Kidney (tissue), 14 donors: Measurements from ENCODE around the gene MAP3K3. TPM values are rescaled to one million over a fixed set of nuclear protein-coding genes. Genes with fewer than 3 reads are reported as not detected.

ENCODE experiments used
- DNase-seq, 5 donors: peaks; one replicate each; pipeline ENCODE4 v3.0.0-alpha.2; 2013 to 2020
- FAIRE-seq: peaks from 2 replicates; lab custom pipeline; 2012; peaks lifted over from hg19 to GRCh38; lab: Jason Lieb, UNC
- H3K27ac ChIP-seq, 2 donors: one replicate each; pipeline ENCODE4 v1.7.0; 2013; ENCODE audit warnings: low read depth in 2 of 2, low read length in 2 of 2, inconsistent platforms in 1 of 2
- H3K27me3 ChIP-seq: one replicate; pipeline ENCODE4 v1.7.1; 2013; ENCODE audit warnings: low read length, inconsistent platforms; ENCODE audit not compliant: control insufficient read depth, insufficient read depth
- H3K36me3 ChIP-seq, 3 donors: one replicate each; pipeline versions ENCODE4 v1.7.0 to v1.7.1; 2013; ENCODE audit warnings: low read length in 3 of 3, control low read depth in 1 of 3, inconsistent platforms in 1 of 3; ENCODE audit not compliant: insufficient read depth in 3 of 3, control insufficient read depth in 2 of 3
- H3K4me1 ChIP-seq, 3 donors: one replicate each; pipeline versions ENCODE4 v1.7.0 to v1.7.1; 2013; ENCODE audit warnings: low read length in 3 of 3, inconsistent platforms in 1 of 3, low read depth in 1 of 3; ENCODE audit not compliant: control insufficient read depth in 2 of 3, insufficient read depth in 2 of 3
- H3K4me3 ChIP-seq, 3 donors: one replicate each; pipeline versions ENCODE4 v1.7.0 to v1.8.1; 2013; ENCODE audit warnings: low read length in 3 of 3, control low read depth in 1 of 3, inconsistent platforms in 1 of 3
- H3K9ac ChIP-seq, 3 donors: one replicate each; pipeline versions ENCODE4 v1.7.0 to v1.7.1; 2013; ENCODE audit warnings: low read length in 3 of 3, control low read depth in 1 of 3, inconsistent platforms in 1 of 3
- H3K9me3 ChIP-seq, 3 donors: one replicate each; pipeline versions ENCODE4 v1.7.0 to v1.7.1; 2013; ENCODE audit warnings: low read length in 3 of 3, control low read depth in 1 of 3, inconsistent platforms in 1 of 3; ENCODE audit not compliant: control insufficient read depth in 2 of 3, insufficient read depth in 1 of 3
- intact Hi-C: fragments of 100-400 bp; cut with DNase I; formaldehyde crosslinking; loops from one replicate; pipeline ENCODE4 v1.11.1; 2022
- polyA plus RNA-seq: library from polyadenylated mRNA; stranded (reverse); fragments of 350-450 nt; fragmentation: Illumina TruSeq; extraction: RNeasy Lipid Tissue Mini Kit (QIAGEN cat#74804); gene quantifications from one replicate; pipeline ENCODE4 v1.2.3, GENCODE V29; 2014; ENCODE audit warnings: low read depth, low replicate concordance; ENCODE audit not compliant: insufficient read depth
- total RNA-seq: library from RNA; stranded (reverse); fragmentation: NEBNext Ultra II Directional; extraction: Animal tissue kit (Norgen Biotek cat#: 25700); gene quantifications from one replicate; pipeline ENCODE4 v1.2.1, GENCODE V29; 2021
- TF ChIP-seq, protein P1 (sequence below): IDR thresholded peaks from 3 replicates; pipeline ENCODE4 v1.5.1; 2012; ENCODE audit warnings: mild to moderate bottlenecking, moderate library complexity, borderline replicate concordance; ENCODE audit not compliant: insufficient read depth; ENCODE audit errors: extremely low read depth
- donor health status: control.
- donor health status: control.
- donor health status: control.
- donor health status: control.
- donor health status: control.
- donor health status: DM: yes; HTN: yes; CAD: no.
- donor health status: Normal renal cell carcinoma (clear cell type).

MAP3K3 gene
- total and polyA plus RNA-seq, 2 donors from 2014 or later = 17.4 to 50.5 TPM

DNA sequence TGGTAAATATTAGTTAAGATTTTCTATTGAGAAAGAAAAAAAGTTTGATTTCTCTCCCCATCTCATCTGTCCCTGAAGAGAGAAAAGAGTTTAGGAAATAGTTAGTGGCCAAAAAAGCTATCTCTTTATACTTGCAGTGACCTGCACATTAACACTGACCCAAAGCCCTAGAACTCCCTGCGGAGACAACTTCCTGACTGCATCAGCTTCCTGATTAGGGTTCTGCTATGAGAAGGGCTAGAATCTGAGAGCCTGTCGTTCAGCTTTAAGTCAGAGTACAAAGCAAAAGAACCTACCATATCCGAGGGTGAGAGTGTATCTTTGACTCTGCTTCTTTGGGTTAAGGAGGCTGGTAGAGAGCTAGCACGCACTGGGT is 53.0 kb downstream of the MAP3K3 start:
- H3K9ac ChIP-seq = peak overlapping the region in 1 of 3 donors; percentile 22
- DNase-seq (peak in 2 of 5 donors; percentile 10 to 18), FAIRE-seq (no peak)
- H3K27ac ChIP-seq = peak overlapping the region; percentile 68 to 86
- no peaks in the 10 kb centered on the region for H3K9me3 ChIP-seq
- H3K36me3 ChIP-seq = peaks cover 0 to 13% (median 2%) of the 10 kb centered on the region in 3 donors
- peaks cover 3 to 37% (median 22%) of the 10 kb centered on the region in 3 donors for H3K4me1 ChIP-seq
- intact Hi-C loops = no loop called here
- TF ChIP-seq, protein P1, sequence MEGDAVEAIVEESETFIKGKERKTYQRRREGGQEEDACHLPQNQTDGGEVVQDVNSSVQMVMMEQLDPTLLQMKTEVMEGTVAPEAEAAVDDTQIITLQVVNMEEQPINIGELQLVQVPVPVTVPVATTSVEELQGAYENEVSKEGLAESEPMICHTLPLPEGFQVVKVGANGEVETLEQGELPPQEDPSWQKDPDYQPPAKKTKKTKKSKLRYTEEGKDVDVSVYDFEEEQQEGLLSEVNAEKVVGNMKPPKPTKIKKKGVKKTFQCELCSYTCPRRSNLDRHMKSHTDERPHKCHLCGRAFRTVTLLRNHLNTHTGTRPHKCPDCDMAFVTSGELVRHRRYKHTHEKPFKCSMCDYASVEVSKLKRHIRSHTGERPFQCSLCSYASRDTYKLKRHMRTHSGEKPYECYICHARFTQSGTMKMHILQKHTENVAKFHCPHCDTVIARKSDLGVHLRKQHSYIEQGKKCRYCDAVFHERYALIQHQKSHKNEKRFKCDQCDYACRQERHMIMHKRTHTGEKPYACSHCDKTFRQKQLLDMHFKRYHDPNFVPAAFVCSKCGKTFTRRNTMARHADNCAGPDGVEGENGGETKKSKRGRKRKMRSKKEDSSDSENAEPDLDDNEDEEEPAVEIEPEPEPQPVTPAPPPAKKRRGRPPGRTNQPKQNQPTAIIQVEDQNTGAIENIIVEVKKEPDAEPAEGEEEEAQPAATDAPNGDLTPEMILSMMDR = no peak
- peak overlapping the region in 2 of 3 donors; percentile 24 to 34 for H3K4me3 ChIP-seq
- H3K27me3 ChIP-seq = no peaks in the 10 kb centered on the region

- no peaks in the 10 kb centered on the region for H3K9me3 ChIP-seq
- peak overlapping the region in 2 of 3 donors; percentile 9 to 22 for H3K9ac ChIP-seq
- peak overlapping the region; percentile 58 to 86 for H3K27ac ChIP-seq
- peaks cover 3 to 37% (median 22%) of the 10 kb centered on the region in 3 donors for H3K4me1 ChIP-seq
- TF ChIP-seq, protein P1 = no peak
- FAIRE-seq (no peak), DNase-seq (peak; percentile 58 to 91 (median 79))
- peak overlapping the region in 2 of 3 donors; percentile 24 to 34 for H3K4me3 ChIP-seq
- intact Hi-C loops = no loop called here
- H3K36me3 ChIP-seq = peaks cover 0 to 14% (median 4%) of the 10 kb centered on the region in 3 donors
- no peaks in the 10 kb centered on the region for H3K27me3 ChIP-seq
Measured at GRCh38 chr17:63675607-63676546, 53.7 kb downstream of the MAP3K3 start.

- peak overlapping the region in 1 of 3 donors; percentile 9 for H3K9ac ChIP-seq
- H3K4me1 ChIP-seq = peaks cover 3 to 37% (median 22%) of the 10 kb centered on the region in 3 donors
- H3K27me3 ChIP-seq = no peaks in the 10 kb centered on the region
- peak overlapping the region; percentile 68 to 86 for H3K27ac ChIP-seq
- H3K36me3 ChIP-seq = peaks cover 0 to 14% (median 4%) of the 10 kb centered on the region in 3 donors
- no peaks in the 10 kb centered on the region for H3K9me3 ChIP-seq
- no peak overlapping the region for H3K4me3 ChIP-seq
- DNase-seq (no peak), FAIRE-seq (no peak)
- intact Hi-C loops = no loop called here
- TF ChIP-seq, protein P1 = no peak
Measured at GRCh38 chr17:63676584-63676983, 54.4 kb downstream of the MAP3K3 start.
